HG02970 (cell line): Measurements from ENCODE around the gene TRAF1.

Experiments
- ATAC-seq: cut with Tn5 transposase; IDR thresholded peaks from one replicate; pipeline ENCODE4 v1.9.1; 2021; ENCODE audit warnings: mild to moderate bottlenecking, moderate library complexity, moderate number of reproducible peaks; ENCODE audit not compliant: unreplicated experiment, low FRiP score

TRAF1 gene

GRCh38 chr9:120942186-120943001 is 15.8 kb upstream of the TRAF1 start:
- ATAC-seq: no peak

- no peak for ATAC-seq
Measured at GRCh38 chr9:120941046-120941770, 14.6 kb upstream of the TRAF1 start.

- no peak for ATAC-seq
Measured at GRCh38 chr9:120940573-120940972, 14.0 kb upstream of the TRAF1 start.

GRCh38 chr9:120938851-120939250 is 12.3 kb upstream of the TRAF1 start:
- ATAC-seq: no peak

- no peak for ATAC-seq
Measured at GRCh38 chr9:120937596-120937995, 11.0 kb upstream of the TRAF1 start.

GRCh38 chr9:120937127-120937526 is 10.5 kb upstream of the TRAF1 start:
- no peak for ATAC-seq

- ATAC-seq: no peak
Measured at GRCh38 chr9:120936764-120937122, 10.1 kb upstream of the TRAF1 start.

GRCh38 chr9:120936011-120936763 is 9.6 kb upstream of the TRAF1 start:
- no peak for ATAC-seq

GRCh38 chr9:120935383-120935857 is 8.8 kb upstream of the TRAF1 start:
- ATAC-seq: no peak

GRCh38 chr9:120934281-120934680 is 7.7 kb upstream of the TRAF1 start:
- no peak for ATAC-seq

- ATAC-seq: no peak
Measured at GRCh38 chr9:120933310-120934055, 6.9 kb upstream of the TRAF1 start.

- ATAC-seq: no peak
Measured at GRCh38 chr9:120932086-120932823, 5.7 kb upstream of the TRAF1 start.

GRCh38 chr9:120931231-120932085 is 4.9 kb upstream of the TRAF1 start:
- ATAC-seq: peak; percentile 40

GRCh38 chr9:120929229-120929791 is 2.7 kb upstream of the TRAF1 start:
- no peak for ATAC-seq

GRCh38 chr9:120928483-120929228 is 2.1 kb upstream of the TRAF1 start:
- ATAC-seq: no peak

GRCh38 chr9:120928015-120928482 is 1.5 kb upstream of the TRAF1 start:
- no peak for ATAC-seq

- ATAC-seq: no peak
Measured at GRCh38 chr9:120927269-120928014, 846 bp upstream of the TRAF1 start.
